ENCODE data around the gene SLC12A8.

Gene SLC12A8

DNA sequence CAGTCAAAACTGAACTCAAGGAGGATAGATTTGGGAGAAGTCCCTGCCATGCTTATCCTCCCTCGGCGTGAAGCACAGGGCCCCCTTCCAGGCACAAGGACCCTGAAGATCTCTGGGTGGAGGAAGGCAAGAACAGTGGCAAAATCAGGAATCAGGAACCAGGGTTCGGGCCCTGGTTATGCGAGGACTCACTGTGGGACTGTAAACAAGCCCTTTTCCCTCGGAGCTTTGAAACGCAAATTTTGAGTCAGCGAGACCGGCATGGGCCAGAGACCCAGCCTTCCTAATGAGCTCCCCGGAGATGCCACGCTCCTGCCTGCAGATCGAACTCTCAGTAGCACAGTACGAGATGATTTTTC lies 70.1 kb downstream of the SLC12A8 start:
- peak overlapping the region; percentile 72 for H3K27ac ChIP-seq
- H3K27me3 ChIP-seq (ENCODE audit: control insufficient read depth, insufficient read depth, low read length): no peaks in the 10 kb centered on the region
- H3K4me1 ChIP-seq: peaks cover 40% of the 10 kb centered on the region
- H3K79me2 ChIP-seq: no peaks in the 10 kb centered on the region
- H3K4me2 ChIP-seq (ENCODE audit: low read length): no peak overlapping the region
- H3K9ac ChIP-seq: no peak overlapping the region
- H3K4me3 ChIP-seq (ENCODE audit: low read depth, low read length): no peak overlapping the region
- no peaks in the 10 kb centered on the region for H3K36me3 ChIP-seq (ENCODE audit: control insufficient read depth, insufficient read depth, low read length)
- no peak overlapping the region for H2AFZ ChIP-seq
- no peaks in the 10 kb centered on the region for H3K9me3 ChIP-seq (ENCODE audit: control insufficient read depth, low read length)
- TF ChIP-seq, protein P1, sequence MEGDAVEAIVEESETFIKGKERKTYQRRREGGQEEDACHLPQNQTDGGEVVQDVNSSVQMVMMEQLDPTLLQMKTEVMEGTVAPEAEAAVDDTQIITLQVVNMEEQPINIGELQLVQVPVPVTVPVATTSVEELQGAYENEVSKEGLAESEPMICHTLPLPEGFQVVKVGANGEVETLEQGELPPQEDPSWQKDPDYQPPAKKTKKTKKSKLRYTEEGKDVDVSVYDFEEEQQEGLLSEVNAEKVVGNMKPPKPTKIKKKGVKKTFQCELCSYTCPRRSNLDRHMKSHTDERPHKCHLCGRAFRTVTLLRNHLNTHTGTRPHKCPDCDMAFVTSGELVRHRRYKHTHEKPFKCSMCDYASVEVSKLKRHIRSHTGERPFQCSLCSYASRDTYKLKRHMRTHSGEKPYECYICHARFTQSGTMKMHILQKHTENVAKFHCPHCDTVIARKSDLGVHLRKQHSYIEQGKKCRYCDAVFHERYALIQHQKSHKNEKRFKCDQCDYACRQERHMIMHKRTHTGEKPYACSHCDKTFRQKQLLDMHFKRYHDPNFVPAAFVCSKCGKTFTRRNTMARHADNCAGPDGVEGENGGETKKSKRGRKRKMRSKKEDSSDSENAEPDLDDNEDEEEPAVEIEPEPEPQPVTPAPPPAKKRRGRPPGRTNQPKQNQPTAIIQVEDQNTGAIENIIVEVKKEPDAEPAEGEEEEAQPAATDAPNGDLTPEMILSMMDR (IDR thresholded peaks at IDR 0.05): no peak

DNA sequence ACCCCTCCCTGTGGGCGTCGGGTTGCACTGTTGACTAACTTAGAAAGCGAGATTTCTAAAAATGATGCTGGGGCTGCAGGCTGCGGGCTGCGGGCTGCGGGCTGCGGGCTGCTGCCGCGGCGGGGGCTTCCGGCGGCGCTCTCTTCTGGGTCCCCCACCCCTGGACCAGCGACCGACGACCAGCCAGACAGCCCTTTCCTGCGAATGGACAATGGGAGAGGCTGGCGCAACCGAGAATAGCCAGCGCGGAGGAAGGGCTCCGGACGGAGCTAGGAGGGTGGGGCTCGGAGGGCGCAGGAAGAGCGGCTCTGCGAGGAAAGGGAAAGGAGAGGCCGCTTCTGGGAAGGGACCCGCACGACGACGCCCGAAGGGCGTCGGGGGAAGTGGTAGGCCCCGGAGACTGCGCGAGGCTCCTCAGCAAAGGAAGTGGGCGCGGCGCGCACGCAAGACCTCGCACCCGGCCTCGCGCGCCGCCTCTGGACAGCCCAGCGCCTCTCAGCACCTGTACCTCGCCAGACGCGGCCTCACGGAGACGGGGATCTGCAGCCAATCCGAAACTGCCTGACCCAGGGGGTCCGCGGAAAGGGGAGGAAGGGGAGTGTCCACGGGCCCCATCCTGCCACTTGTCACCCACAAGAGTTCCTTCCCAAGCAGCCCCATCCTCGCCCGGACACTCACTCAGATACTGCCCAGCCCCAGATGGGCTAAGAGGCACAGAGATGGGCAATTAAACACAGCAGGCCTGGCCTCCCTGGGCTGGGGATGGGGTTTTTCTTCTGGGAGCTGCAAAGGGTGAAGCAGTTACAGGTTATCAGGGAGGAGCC lies 70.7 kb downstream of the SLC12A8 start:
- Histone ChIP-seq H3K79me2 (no peaks in the 10 kb centered on the region), H3K4me2 (ENCODE audit: low read length) (peak overlapping the region; percentile 43), H3K4me3 (ENCODE audit: low read depth, low read length) (no peak overlapping the region), H3K27ac (peak overlapping the region; percentile 72), H3K9me3 (ENCODE audit: control insufficient read depth, low read length) (no peaks in the 10 kb centered on the region), H3K9ac (no peak overlapping the region), H3K36me3 (ENCODE audit: control insufficient read depth, insufficient read depth, low read length) (no peaks in the 10 kb centered on the region), H3K4me1 (peaks cover 40% of the 10 kb centered on the region), H3K27me3 (ENCODE audit: control insufficient read depth, insufficient read depth, low read length) (no peaks in the 10 kb centered on the region), H2AFZ (peak overlapping the region; percentile 82)
- TF ChIP-seq, protein P1 (IDR thresholded peaks at IDR 0.05): no peak

DNA sequence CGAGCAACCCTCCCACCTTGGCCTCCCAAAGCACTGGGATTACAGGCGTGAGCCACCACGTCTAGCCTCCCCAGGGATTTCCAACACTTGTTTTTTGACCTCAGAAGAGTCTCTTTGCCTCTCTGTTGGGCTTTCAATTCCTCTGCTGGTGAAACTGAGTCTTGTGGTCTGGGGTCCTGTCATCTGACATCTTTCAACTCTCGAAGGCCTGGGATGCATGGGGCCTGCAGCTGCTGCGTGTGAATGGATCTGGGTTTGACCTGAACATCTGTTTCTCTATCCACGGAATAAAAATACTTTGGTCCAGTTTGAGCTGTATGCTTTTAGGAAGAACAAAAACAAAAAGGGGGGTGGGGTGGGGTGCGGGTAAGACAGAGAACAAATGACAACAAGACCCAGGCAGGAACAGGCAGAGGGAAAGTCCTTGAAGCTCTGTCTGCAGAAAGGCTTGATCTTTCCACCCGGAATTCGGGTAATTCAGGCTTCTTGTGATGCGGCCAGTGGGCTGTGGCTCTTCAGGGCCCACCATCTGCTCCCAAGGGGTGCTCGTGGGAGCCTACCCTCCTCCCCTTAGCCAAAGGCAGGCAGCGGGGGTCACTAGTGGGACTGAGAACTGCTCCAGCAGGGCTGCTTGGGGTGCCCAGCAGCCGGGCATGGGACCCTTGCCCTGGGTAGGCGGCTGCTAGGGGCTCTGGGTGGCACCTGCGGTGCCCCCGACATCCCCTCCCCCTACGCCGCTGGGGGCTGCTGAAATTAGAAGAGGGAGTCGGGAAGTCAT lies 71.5 kb downstream of the SLC12A8 start:
- no peaks in the 10 kb centered on the region for H3K79me2 ChIP-seq
- no peaks in the 10 kb centered on the region for H3K27me3 ChIP-seq (ENCODE audit: control insufficient read depth, insufficient read depth, low read length)
- TF ChIP-seq, protein P1 (IDR thresholded peaks at IDR 0.05): no peak
- H2AFZ ChIP-seq: peak overlapping the region; percentile 82
- H3K27ac ChIP-seq: peak overlapping the region; percentile 72
- no peaks in the 10 kb centered on the region for H3K9me3 ChIP-seq (ENCODE audit: control insufficient read depth, low read length)
- H3K9ac ChIP-seq: no peak overlapping the region
- no peak overlapping the region for H3K4me3 ChIP-seq (ENCODE audit: low read depth, low read length)
- peak overlapping the region; percentile 43 for H3K4me2 ChIP-seq (ENCODE audit: low read length)
- no peaks in the 10 kb centered on the region for H3K36me3 ChIP-seq (ENCODE audit: control insufficient read depth, insufficient read depth, low read length)
- H3K4me1 ChIP-seq: peaks cover 40% of the 10 kb centered on the region

DNA sequence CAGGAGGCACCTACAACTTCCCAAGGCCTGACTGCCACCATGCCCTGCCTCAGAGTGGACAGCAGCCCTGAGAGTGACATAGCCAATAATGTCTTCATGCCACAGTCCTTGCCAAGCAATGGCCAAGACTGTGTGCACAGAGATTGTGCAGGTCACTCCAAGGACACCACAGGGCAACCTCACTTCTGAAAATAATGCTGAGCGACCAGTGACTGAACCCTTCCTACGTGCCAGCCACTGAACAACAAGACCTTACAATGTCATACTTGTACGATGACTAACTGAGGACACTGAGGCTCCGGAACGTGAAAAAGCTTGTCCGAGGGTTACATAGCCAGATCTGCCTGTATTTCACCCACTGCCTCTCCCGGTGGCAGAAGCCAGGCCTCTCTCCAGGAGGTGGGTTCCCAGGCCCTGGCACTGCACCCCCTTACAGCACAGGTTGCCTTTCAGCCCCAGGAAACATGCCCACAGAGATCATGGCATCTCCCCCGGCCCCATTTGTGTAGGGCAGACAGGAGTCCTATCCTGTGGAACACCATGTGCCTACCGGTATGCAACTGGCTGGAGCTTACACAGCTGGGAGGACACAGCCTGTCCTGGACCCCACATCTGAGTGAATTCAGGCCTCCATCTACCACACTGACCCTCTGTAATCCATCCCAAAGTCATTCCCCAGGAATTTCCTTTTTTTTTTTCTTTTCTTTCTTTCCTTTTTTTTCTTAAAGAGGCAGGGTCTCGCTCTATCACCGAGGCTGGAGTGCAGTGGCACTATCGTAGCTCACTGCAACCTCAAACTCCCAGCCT lies 72.3 kb downstream of the SLC12A8 start:
- peak overlapping the region; percentile 72 for H3K27ac ChIP-seq
- no peak overlapping the region for H3K4me3 ChIP-seq (ENCODE audit: low read depth, low read length)
- no peak overlapping the region for H3K9ac ChIP-seq
- H2AFZ ChIP-seq: peak overlapping the region; percentile 24
- no peaks in the 10 kb centered on the region for H3K36me3 ChIP-seq (ENCODE audit: control insufficient read depth, insufficient read depth, low read length)
- H3K79me2 ChIP-seq: no peaks in the 10 kb centered on the region
- H3K4me1 ChIP-seq: peaks cover 40% of the 10 kb centered on the region
- no peaks in the 10 kb centered on the region for H3K27me3 ChIP-seq (ENCODE audit: control insufficient read depth, insufficient read depth, low read length)
- H3K9me3 ChIP-seq (ENCODE audit: control insufficient read depth, low read length): no peaks in the 10 kb centered on the region
- H3K4me2 ChIP-seq (ENCODE audit: low read length): no peak overlapping the region
- TF ChIP-seq, protein P1 (IDR thresholded peaks at IDR 0.05): no peak

All from parathyroid adenoma (tissue), 2 donors.